ENCODE measurements around the gene PPP1R14B.

DNA sequence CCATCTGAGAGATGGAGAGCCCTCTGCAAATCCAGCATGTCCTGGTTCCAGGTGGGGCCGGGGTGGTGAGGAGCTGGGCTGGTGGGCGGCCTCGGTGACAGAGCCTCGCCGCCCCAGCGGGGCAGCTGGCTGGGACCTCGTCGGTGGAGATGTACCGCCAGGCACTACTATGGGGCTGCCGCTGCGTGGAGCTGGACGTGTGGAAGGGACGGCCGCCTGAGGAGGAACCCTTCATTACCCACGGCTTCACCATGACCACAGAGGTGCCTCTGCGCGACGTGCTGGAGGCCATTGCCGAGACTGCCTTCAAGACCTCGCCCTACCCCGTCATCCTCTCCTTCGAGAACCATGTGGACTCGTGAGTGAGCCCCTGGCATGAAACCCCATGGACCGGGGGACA, 11.6 kb upstream of the PPP1R14B start:
- no peak for TF ChIP-seq EZH2 (IDR thresholded peaks at IDR 0.05)
- TF ChIP-seq POLR2AphosphoS5 (IDR thresholded peaks at IDR 0.05; ENCODE audit: borderline replicate concordance, low read depth, low read length), result no peak
